ENCODE results near the gene NCL. TPM values are rescaled to one million over a fixed set of nuclear protein-coding genes. Genes with fewer than 3 reads are reported as not detected.
"Not testable (repeated sequence)": the region's sequence is repeated elsewhere in the genome, so short reads cannot be mapped to it uniquely, and the experiment has no call there.

Gene NCL
- polyA plus RNA-seq, 3 donors, result 201 to 328 (median 224) TPM

GRCh38 chr2:231470246-231470900 lies 6.1 kb upstream of the NCL start:
- H3K27ac ChIP-seq (ENCODE audit: low read depth, low read length), result no peak overlapping the region
- 77 to 78% (median 78%) methylated on average over 6 of the region's 6 CpGs for WGBS, 3 donors

DNA sequence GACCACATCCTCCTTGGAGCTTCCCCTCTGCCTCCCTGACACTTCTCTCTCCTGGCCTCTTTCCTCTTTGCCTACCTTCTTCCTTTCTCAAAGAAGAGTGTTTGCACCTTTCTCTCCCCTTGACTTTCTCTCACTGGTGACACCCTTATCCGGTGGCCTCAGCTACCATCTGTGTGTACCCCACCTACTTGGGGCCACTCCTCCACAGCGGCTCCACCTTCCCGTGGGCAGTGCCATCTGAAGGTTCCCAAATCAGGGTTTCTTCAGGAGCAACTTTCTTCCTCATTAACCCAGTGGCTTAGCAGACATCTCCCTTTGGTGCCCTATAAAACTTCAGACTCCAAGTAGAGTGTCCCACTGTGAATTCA lies 5.3 kb upstream of the NCL start:
- 42 to 59% (median 57%) methylated on average over 3 of the region's 3 CpGs for WGBS, 3 donors
- no peak overlapping the region for H3K27ac ChIP-seq (ENCODE audit: low read depth, low read length)

DNA sequence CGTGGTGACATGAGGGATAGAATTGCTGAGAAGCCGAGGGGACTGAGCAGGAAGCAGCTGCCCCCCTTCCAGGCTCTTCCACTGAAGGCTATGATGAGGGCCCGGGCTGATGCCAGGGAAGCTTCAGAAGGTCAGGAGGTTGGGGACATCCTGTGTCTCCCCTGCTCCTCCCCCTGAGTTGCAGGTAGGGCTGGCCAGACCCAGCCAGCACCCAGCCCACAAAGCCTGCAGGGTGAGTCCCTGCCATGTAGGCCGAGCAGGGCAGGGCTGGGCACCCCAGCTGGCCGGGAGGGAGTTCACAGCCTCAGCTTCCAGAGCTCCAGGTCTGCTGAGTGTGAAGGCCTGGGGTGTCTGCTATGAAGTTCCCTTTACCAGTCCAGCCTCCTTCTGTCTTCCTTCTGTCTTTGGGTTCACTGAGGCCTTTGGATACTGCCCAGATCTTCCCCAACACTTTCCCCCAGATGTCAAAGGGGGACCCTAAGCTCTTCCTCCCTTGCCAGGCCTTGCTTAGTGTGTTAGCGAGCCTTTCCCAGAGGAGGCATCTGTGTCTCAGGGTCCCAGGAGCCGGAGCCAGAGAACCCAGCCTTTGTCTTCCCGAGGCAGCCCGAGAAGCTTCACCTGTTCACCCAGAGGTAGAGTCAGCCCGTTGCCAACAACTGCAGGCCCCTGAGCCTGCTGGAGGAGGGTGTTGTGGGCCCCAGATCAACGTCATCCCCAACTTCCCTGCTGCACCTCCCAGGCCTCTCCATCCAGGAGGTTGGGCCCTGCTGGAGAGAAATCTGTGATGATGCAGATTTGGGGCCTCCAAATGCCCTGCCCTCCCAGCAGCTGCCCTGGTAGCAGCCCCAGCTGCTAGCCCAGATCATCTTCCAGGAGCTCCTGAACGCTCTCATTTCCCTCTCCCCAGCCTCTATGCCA lies 3.6 kb upstream of the NCL start:
- WGBS, 3 donors, result 77 to 82% (median 80%) methylated on average over 12 of the region's 12 CpGs

GRCh38 chr2:231467016-231467545 lies 2.8 kb upstream of the NCL start:
- no peak overlapping the region for H3K27ac ChIP-seq (ENCODE audit: low read depth, low read length)

More for the DNA sequence above, 3.6 kb upstream of the NCL start:
- no peak overlapping the region for H3K27ac ChIP-seq (ENCODE audit: low read depth, low read length)

DNA sequence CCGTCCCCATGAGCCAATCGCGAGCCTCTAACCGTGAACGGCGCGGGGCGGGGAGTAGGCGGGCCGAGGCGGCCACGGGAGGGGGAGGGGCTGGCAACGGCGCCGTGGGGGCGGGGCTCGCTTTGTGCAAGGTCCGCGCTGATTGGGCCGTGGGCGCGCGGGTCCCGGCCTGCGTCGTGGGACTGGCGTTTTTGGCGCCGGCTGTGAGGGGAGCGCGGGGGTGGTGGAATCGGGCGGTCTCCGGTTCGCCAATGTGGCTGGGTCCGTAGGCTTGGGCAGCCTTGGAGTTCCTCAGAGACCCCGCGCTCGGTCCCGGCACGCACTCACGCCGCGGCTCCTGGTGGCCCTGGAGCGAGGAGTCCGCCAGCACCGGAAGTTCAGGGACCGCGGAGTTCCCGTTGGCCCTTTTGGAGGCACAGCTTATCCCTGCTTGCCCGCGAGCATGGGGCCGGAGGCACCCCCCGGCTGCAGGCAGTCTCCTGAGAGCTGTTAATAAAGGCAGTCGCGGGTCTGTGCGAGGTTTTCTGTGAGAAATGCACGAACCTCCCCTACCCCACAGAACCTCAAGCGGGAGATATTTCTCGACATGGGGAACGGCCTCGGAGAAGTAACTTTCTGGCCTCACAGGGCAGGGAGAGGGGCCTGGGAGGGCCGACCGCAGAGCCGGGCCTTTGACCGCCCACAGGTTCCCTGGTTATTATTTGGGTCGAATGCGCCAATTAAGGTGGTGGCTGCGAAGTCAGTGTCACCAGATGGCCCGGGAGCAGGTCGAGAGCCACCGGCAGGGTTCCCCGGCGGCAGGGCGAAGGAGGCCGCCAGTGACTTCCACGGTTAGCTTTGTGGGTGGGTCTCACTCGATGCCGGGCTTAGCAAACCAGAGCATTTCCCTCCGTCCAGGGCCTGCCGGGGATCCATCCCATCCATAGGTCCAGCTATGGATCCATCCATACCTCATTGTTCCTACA lies 574 bp upstream of the NCL start:
- 1% methylated on average over 80 to 81 of the region's 81 CpGs for WGBS, 3 donors
- peak overlapping the region; percentile 40 for H3K27ac ChIP-seq (ENCODE audit: low read depth, low read length)

More at GRCh38 chr2:231467016-231467545, 2.8 kb upstream of the NCL start:
- 91 to 95% (median 93%) methylated on average over 4 of the region's 4 CpGs for WGBS, 3 donors

- no peak overlapping the region for H3K27ac ChIP-seq (ENCODE audit: low read depth, low read length)
- WGBS, 3 donors, result 5 to 15% (median 12%) methylated on average over 4 of the region's 4 CpGs
Observed at GRCh38 chr2:231462729-231463465, 1.4 kb downstream of the NCL start.

DNA sequence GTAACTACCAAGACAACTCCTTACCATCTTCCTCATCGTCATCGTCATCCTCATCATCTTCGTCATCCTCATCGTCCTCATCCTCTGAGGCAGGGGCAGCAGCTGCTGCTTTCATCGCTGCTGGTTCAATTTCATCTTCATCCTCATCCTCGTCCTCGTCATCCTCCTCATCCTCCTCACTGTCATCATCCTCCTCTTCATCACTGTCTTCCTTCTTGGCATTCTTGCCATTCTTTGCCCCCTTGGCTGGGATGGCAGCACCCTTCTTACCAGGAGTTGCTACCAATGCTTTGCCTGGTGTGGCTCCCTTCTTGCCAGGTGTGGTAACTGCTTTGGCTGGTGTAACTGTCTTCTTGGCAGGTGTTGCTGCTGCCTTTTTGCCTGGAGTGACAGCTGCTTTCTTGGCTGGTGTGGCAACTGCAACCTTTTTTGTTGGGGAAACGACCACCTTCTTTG lies 2.7 kb downstream of the NCL start:
- 77 to 83% (median 80%) methylated on average over 8 of the region's 8 CpGs for WGBS, 3 donors
- no peak overlapping the region for H3K27ac ChIP-seq (ENCODE audit: low read depth, low read length)

DNA sequence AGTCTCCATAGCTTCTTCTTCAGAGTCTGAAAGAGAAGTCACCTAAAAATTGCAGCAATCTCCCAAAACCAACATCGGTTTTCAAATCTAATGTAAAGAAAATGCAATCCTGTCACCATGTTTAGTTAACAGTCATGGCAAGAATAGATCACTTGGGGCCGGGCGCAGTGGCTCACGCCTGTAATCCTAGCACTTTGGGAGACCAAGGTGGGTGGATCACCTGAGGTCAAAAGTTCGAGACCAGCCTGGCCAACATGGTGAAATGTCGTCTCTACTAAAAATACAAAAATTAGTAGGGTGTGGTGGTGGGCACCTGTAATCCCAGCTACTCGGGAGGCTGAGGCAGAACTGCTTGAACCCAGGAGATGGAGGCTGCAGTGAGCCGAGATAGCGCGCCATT lies 3.4 kb downstream of the NCL start:
- 88 to 92% (median 91%) methylated on average over 10 of the region's 10 CpGs for WGBS, 3 donors
- H3K27ac ChIP-seq (ENCODE audit: low read depth, low read length), result not testable (repeated sequence)

DNA sequence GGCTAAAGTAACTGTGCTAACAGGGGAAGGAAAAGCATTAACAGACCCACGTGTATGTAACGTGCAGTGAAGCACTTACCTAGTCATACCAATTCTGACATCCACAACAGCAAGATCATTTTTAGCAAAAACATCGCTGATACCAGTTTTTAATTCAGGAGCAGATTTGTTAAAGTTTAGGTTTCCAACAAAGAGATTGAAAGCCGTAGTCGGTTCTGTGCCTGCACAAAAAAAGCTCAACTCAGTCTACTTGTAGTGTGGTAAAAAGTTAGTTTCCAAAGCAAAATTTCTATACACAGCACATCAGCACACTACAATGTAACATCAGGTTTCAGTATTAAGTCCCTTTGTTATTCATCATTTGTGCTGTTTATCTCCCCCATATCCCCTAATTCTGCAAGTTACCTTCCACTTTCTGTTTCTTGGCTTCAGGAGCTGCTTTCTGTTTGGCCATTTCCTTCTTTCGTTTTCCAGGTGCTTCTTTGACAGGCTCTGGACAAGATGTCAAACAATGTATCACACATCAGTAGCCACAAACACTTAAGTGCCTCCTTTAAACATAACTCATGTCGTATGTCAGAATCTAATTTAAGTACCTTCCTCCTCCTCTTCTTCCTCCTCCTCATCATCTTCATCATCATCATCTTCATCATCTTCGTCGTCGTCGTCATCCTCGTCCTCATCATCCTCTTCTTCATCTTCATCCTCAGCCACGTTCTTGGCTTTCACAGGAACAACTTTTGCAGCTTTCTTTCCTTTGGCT lies 4.0 kb downstream of the NCL start:
- WGBS, 3 donors, result 74 to 83% (median 75%) methylated on average over 13 of the region's 13 CpGs
- no peak overlapping the region for H3K27ac ChIP-seq (ENCODE audit: low read depth, low read length)

DNA sequence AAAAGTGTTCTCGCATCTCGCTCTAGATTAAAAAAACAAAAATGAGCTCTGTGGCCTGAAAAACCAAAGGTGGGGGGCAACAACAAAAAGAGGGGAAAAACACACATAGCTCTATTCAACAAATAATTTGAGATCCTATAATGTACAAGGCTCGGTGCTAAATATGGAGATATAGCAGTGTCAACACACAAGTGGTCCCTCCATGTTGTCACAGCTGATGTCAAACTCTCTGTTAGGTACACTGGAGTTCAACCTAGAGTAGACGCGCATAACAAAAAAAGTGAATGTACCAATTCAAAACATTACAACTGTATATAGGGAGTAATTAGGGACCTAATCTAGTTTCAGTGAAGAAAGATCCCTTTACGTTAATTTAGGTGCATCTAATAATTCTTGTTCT lies 5.9 kb downstream of the NCL start:
- 92 to 96% (median 93%) methylated on average over 6 of the region's 6 CpGs for WGBS, 3 donors
- H3K27ac ChIP-seq (ENCODE audit: low read depth, low read length), result no peak overlapping the region

DNA sequence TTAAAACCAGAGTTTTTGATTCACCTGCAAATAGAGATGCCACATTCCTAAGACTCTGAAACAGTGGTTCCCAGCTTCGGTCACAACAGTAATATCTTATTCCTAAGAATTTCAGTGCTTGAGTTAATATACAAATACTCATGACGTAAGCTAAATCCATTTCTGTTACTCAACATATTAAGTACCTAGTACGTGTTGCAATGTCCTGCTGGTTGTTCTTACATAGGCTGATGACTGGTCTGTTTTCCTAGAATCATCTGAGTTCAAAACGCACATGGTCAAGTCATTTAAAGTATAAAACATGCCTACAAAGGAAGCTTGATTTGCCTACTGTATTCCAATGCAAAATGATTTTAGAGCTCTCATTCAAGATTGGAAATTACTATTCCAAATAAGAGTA lies 7.2 kb downstream of the NCL start:
- no peak overlapping the region for H3K27ac ChIP-seq (ENCODE audit: low read depth, low read length)
- WGBS, 3 donors, result 57 to 71% (median 58%) methylated on average over 4 of the region's 4 CpGs

- H3K27ac ChIP-seq (ENCODE audit: low read depth, low read length), result no peak overlapping the region
- WGBS, 3 donors, result 71 to 80% (median 77%) methylated on average over 6 of the region's 6 CpGs
Observed at GRCh38 chr2:231456295-231457004, 7.8 kb downstream of the NCL start.

DNA sequence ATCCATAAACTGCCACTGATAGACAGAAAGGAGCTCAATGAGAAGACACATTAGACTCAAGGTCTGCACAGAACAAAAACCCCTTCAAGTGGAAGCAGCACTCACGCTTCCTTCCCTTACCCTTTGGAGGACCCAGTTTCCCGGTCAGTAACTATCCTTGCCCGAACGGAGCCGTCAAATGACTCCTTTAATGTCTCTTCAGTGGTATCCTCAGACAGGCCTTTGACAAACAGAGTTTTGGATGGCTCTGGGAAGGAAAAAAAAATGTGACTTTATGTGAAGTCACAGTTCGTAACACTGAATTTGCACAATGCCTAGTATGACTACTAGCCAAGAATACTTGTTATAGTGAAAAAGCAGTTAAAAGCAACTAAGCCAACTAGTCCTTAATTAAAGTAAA lies 8.4 kb downstream of the NCL start:
- H3K27ac ChIP-seq (ENCODE audit: low read depth, low read length), result no peak overlapping the region
- WGBS, 3 donors, result 90 to 94% (median 92%) methylated on average over 6 of the region's 6 CpGs

- no peak overlapping the region for H3K27ac ChIP-seq (ENCODE audit: low read depth, low read length)
- WGBS, 3 donors, result 81 to 83% (median 83%) methylated on average over 11 of the region's 11 CpGs
Observed at GRCh38 chr2:231455222-231455621, 9.1 kb downstream of the NCL start.

DNA sequence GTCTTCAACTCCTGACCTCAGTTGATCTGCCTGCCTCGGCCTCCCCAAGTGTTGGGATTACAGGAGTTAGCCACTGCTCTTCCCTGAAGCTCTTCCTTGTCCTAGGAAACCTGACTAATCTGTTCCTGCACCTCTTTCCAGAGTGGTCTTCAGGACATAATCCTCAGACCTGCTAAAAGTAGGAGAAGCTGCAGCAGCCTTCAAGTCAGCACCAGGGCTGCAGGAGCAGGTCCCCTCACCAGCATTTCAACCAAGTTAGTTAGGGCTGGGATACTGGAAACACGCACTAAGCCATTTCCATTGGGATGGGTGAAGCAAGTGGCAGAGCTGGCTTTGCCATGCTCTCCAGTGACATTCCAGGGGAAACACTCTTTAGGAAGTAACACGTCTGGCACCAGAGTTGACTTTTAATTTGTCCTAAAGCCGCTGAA lies 9.9 kb downstream of the NCL start:
- 82 to 87% (median 85%) methylated on average over 4 of the region's 4 CpGs for WGBS, 3 donors
- H3K27ac ChIP-seq (ENCODE audit: low read depth, low read length), result no peak overlapping the region

DNA sequence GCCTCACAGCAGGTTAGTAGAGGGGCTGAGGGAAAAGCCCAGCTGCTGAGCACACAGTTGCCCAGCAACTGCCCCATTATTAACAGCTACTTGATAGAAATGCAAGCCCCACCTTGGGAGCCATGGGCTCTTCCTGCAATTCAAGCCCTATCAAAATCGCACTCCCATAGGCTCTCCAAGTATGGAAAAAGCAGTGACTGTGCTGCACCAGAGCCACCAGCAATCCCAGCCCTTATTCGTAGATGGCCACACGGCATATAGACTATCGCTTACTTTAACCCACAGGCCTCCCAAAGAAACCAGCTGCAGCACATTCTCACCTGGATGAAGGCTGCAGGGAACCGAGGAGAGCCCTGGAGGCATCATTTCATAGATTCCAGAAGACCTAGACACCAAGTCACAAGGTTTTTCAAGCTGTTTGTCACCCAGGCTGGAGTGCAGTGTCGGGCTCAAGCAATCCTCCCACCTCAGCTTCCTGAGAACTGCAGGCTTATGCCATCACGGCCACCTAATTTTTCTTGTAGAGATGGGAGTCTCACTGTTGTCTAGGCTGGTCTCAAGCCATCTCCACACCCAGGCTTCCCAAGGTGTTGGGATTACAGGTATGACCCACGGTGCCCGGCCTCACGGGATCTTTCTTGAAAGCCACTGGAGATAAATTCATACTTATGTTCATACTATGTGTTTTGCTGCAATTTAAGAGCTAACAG lies 11.3 kb downstream of the NCL start:
- H3K27ac ChIP-seq (ENCODE audit: low read depth, low read length), result no peak overlapping the region
- WGBS, 3 donors, result 62 to 76% (median 76%) methylated on average over 10 of the region's 10 CpGs
